ENCODE results near the gene GNPTAB.

Gene GNPTAB

DNA sequence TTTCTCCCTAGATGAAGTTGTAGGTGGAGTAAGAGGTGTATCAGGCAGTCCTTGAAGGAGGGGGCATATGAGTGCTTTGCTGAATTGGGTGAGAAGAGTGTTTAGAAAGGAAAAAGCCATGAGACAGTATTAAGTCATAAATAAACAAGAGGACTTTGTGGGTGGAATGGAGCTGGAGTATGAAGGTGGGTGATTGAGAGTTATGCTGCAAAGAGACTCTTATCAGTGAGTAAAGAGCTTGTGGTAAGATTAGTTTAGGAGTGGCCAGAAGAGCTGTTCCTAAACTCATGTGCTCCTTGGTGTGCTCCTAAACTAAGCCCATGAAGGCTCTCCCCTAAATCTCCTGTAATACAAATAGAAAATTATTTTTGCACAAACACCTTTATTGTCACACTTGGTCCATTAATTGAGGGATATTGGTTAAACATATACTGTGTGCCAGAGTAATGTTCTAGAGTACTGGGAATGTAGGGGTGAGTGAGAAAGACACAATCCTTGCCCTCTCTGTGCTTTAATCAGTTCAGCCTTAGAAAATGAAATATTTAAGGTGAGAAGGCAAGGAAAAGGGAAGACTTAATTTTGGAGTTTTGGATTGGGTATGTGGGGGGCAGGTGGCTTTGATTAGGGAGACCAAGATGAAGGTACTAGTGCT lies 123.5 kb downstream of the GNPTAB start:
- peaks cover 5% of the 10 kb centered on the region; the same call in 1 of the 2 replicates for H3K79me2 ChIP-seq (ENCODE audit: insufficient read depth, low read depth)
- TF ChIP-seq, protein P1, sequence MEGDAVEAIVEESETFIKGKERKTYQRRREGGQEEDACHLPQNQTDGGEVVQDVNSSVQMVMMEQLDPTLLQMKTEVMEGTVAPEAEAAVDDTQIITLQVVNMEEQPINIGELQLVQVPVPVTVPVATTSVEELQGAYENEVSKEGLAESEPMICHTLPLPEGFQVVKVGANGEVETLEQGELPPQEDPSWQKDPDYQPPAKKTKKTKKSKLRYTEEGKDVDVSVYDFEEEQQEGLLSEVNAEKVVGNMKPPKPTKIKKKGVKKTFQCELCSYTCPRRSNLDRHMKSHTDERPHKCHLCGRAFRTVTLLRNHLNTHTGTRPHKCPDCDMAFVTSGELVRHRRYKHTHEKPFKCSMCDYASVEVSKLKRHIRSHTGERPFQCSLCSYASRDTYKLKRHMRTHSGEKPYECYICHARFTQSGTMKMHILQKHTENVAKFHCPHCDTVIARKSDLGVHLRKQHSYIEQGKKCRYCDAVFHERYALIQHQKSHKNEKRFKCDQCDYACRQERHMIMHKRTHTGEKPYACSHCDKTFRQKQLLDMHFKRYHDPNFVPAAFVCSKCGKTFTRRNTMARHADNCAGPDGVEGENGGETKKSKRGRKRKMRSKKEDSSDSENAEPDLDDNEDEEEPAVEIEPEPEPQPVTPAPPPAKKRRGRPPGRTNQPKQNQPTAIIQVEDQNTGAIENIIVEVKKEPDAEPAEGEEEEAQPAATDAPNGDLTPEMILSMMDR (conservative IDR thresholded peaks at IDR 0.05; ENCODE audit: low read depth, low read length): no peak
- H3K27me3 ChIP-seq (ENCODE audit: insufficient read depth, low read depth): no peaks in the 10 kb centered on the region
- H3K4me1 ChIP-seq (ENCODE audit: low read depth, poor library complexity, severe bottlenecking): peaks cover 9% of the 10 kb centered on the region
- H3K9ac ChIP-seq: no peak overlapping the region
- no peak overlapping the region for H2AFZ ChIP-seq (ENCODE audit: low read depth)
- no peaks in the 10 kb centered on the region for H4K20me1 ChIP-seq (ENCODE audit: insufficient read depth)
- H3K36me3 ChIP-seq (ENCODE audit: insufficient read depth): no peaks in the 10 kb centered on the region
- no peak overlapping the region for H3K27ac ChIP-seq
- H3K4me2 ChIP-seq: no peak overlapping the region
- no peak overlapping the region for H3K4me3 ChIP-seq (IDR thresholded peaks at IDR 0.05; ENCODE audit: insufficient read depth, low read depth, low read length)

DNA sequence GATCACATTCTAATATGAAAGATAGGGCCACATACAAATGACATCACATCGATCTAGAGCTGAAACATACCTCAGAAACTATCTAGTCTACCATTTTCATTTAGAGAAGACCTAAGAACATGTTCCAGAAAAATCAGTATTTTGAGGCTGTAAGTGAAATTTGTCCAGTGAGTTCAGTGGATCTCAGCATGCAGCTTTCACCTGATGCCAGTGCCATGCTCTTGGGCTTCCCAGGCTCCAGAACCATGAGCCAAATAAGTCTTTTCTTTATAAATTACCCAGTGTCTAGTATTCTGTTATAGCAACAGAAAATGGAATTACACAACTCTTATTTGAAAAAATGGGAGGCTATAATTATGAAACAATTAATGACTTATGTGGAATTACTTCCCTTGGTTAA lies 124.4 kb downstream of the GNPTAB start:
- no peak overlapping the region for H3K4me2 ChIP-seq
- no peak overlapping the region for H3K4me3 ChIP-seq (IDR thresholded peaks at IDR 0.05; ENCODE audit: insufficient read depth, low read depth, low read length)
- H3K27me3 ChIP-seq (ENCODE audit: insufficient read depth, low read depth): no peaks in the 10 kb centered on the region
- no peak overlapping the region for H2AFZ ChIP-seq (ENCODE audit: low read depth)
- H3K4me1 ChIP-seq (ENCODE audit: low read depth, poor library complexity, severe bottlenecking): peaks cover 9% of the 10 kb centered on the region
- no peak overlapping the region for H3K9ac ChIP-seq
- H3K27ac ChIP-seq: no peak overlapping the region
- no peaks in the 10 kb centered on the region for H3K36me3 ChIP-seq (ENCODE audit: insufficient read depth)
- H3K79me2 ChIP-seq (ENCODE audit: insufficient read depth, low read depth): peaks cover 8% of the 10 kb centered on the region; the same call in 1 of the 2 replicates
- TF ChIP-seq, protein P1 (conservative IDR thresholded peaks at IDR 0.05; ENCODE audit: low read depth, low read length): no peak
- H4K20me1 ChIP-seq (ENCODE audit: insufficient read depth): no peaks in the 10 kb centered on the region

DNA sequence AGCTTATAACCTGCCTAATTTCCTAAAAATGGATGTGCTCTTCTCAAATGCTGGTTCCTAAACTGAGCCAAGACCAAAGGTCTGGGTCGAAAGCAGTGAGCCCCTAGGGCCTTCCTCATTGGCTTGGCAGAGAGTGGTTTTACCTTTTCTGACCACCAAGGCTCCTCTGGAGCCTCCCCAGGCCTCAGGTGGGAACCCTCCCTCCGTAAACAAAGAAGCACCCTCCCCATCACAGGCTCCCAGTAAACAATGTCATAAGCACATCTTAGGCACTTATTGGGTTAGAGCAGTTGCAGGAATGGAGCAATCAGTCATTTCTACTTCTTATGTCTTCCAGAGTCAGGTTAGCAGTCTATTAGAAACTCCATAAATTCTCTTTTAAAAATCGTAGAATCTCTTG lies 127.3 kb downstream of the GNPTAB start:
- peaks cover 16% of the 10 kb centered on the region; the same call in 1 of the 2 replicates for H3K79me2 ChIP-seq (ENCODE audit: insufficient read depth, low read depth)

DNA sequence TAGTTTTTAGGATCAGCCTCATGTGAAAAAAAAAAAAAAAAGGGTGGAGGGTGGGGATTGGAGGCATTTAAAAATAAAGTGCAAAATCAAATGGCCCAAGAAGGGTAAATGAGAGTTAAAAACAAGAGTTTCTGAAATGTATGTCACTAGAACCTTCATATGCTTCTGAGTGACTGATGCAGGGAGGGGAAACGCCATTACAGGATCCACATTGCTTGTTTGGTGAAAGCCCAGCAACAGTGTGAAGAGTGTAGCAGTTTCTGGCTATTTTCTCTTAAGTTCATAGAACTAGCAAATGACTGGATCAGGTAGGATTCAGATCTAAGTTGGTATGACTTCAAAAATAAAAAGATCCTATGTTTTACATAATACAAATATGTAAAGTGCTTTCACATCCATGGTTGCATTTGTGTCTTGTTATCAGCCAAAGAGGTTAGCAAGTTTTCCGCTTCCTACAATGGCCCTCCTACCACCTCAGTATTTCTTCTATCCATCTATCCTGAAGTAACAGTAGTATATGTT lies 130.4 kb downstream of the GNPTAB start:
- H3K27me3 ChIP-seq (ENCODE audit: insufficient read depth, low read depth): no peaks in the 10 kb centered on the region
- no peak overlapping the region for H2AFZ ChIP-seq (ENCODE audit: low read depth)
- H3K4me2 ChIP-seq: no peak overlapping the region
- H4K20me1 ChIP-seq (ENCODE audit: insufficient read depth): no peaks in the 10 kb centered on the region
- no peak overlapping the region for H3K4me3 ChIP-seq (IDR thresholded peaks at IDR 0.05; ENCODE audit: insufficient read depth, low read depth, low read length)
- no peak overlapping the region for H3K9ac ChIP-seq
- H3K4me1 ChIP-seq (ENCODE audit: low read depth, poor library complexity, severe bottlenecking): peaks cover 15% of the 10 kb centered on the region
- peaks cover 18% of the 10 kb centered on the region; the same call in 1 of the 2 replicates for H3K79me2 ChIP-seq (ENCODE audit: insufficient read depth, low read depth)
- TF ChIP-seq, protein P1 (conservative IDR thresholded peaks at IDR 0.05; ENCODE audit: low read depth, low read length): no peak
- no peak overlapping the region for H3K27ac ChIP-seq
- no peaks in the 10 kb centered on the region for H3K36me3 ChIP-seq (ENCODE audit: insufficient read depth)

More for the DNA sequence above, 127.3 kb downstream of the GNPTAB start:
- no peak overlapping the region for H2AFZ ChIP-seq (ENCODE audit: low read depth)
- H3K4me1 ChIP-seq (ENCODE audit: low read depth, poor library complexity, severe bottlenecking): peaks cover 12% of the 10 kb centered on the region
- no peaks in the 10 kb centered on the region for H4K20me1 ChIP-seq (ENCODE audit: insufficient read depth)
- H3K4me3 ChIP-seq (IDR thresholded peaks at IDR 0.05; ENCODE audit: insufficient read depth, low read depth, low read length): no peak overlapping the region
- H3K9ac ChIP-seq: no peak overlapping the region
- H3K27ac ChIP-seq: no peak overlapping the region
- TF ChIP-seq, protein P1 (conservative IDR thresholded peaks at IDR 0.05; ENCODE audit: low read depth, low read length): no peak
- no peaks in the 10 kb centered on the region for H3K27me3 ChIP-seq (ENCODE audit: insufficient read depth, low read depth)
- H3K4me2 ChIP-seq: no peak overlapping the region
- H3K36me3 ChIP-seq (ENCODE audit: insufficient read depth): no peaks in the 10 kb centered on the region

All from KMS-11 (cell line).